ENCODE data around the gene MUC5B.

MUC5B gene

GRCh38 chr11:1223346-1224110 is 662 bp downstream of the MUC5B start:
- POLR2A ChIA-PET = no interaction called here
- DNase-seq (ENCODE audit: extremely low spot score) = no peak
- no peak for TF ChIP-seq CTCF (IDR thresholded peaks at IDR 0.05; ENCODE audit: control extremely low read depth, extremely low read depth, low read depth, missing control alignments)
- CTCF ChIA-PET = no interaction called here

- CTCF ChIA-PET = no interaction called here
- POLR2A ChIA-PET = no interaction called here
- TF ChIP-seq CTCF (IDR thresholded peaks at IDR 0.05; ENCODE audit: control extremely low read depth, extremely low read depth, low read depth, missing control alignments) = no peak
These were observed 1.2 kb downstream of the MUC5B start for GRCh38 chr11:1224111-1224490.

GRCh38 chr11:1224491-1225385 is 1.9 kb downstream of the MUC5B start:
- POLR2A ChIA-PET = no interaction called here
- no peak for DNase-seq (ENCODE audit: extremely low spot score)
- CTCF ChIA-PET = no interaction called here
- TF ChIP-seq CTCF (IDR thresholded peaks at IDR 0.05; ENCODE audit: control extremely low read depth, extremely low read depth, low read depth, missing control alignments) = no peak

More at GRCh38 chr11:1224111-1224490, 1.2 kb downstream of the MUC5B start:
- no peak for DNase-seq (ENCODE audit: extremely low spot score)

GRCh38 chr11:1225386-1226225 is 2.7 kb downstream of the MUC5B start:
- no peak for DNase-seq (ENCODE audit: extremely low spot score)
- TF ChIP-seq CTCF (IDR thresholded peaks at IDR 0.05; ENCODE audit: control extremely low read depth, extremely low read depth, low read depth, missing control alignments) = no peak
- ChIA-PET POLR2A (no interaction called here), CTCF (no interaction called here)

GRCh38 chr11:1226226-1226985 is 3.5 kb downstream of the MUC5B start:
- CTCF ChIA-PET = no interaction called here
- DNase-seq (ENCODE audit: extremely low spot score) = no peak

More at GRCh38 chr11:1226226-1226985, 3.5 kb downstream of the MUC5B start:
- POLR2A ChIA-PET = no interaction called here
- TF ChIP-seq CTCF (IDR thresholded peaks at IDR 0.05; ENCODE audit: control extremely low read depth, extremely low read depth, low read depth, missing control alignments) = no peak

Data from GM10248 (cell line).